ENCODE results near the gene SINHCAF. TPM values are rescaled to one million over a fixed set of nuclear protein-coding genes. Genes with fewer than 3 reads are reported as not detected.

The SINHCAF gene
- total and polyA plus RNA-seq, 2 of the 8 experiments (the other 6 are each of a cell fraction or from before 2014, with no cell fraction given) = 138 to 576 TPM

DNA sequence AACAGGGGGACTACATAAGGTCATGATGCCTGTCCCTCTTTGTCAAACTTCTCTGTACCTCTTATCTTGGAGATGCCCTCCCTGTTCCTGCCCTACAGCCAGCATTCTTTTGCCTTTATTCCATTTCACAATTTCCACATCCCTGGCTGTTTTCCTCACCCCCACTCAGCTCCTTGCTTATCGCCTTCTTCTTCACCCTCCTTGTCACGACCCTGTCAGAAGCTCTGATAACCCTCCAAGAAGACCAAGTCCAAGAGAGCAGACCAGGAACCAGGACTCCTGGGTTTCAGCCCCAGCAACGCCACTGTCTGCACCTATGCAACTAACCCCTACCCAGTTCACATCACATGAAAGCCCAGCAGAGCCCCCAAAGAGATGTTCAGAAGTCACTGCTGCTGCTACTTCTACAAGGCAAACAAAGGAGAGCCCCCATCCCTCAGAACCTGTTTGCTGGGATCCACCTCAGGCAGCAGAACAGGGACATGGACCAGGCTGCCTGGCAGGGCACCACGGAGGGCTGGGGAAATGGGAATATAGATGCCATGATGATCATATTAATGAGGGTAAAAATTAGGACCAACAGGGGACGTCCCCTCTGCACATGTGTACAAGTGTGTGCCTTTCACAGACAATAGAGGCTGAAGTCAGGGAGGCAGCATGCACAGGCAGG lies 92.8 kb downstream of the SINHCAF start (continued):
- TF ChIP-seq, protein P1, sequence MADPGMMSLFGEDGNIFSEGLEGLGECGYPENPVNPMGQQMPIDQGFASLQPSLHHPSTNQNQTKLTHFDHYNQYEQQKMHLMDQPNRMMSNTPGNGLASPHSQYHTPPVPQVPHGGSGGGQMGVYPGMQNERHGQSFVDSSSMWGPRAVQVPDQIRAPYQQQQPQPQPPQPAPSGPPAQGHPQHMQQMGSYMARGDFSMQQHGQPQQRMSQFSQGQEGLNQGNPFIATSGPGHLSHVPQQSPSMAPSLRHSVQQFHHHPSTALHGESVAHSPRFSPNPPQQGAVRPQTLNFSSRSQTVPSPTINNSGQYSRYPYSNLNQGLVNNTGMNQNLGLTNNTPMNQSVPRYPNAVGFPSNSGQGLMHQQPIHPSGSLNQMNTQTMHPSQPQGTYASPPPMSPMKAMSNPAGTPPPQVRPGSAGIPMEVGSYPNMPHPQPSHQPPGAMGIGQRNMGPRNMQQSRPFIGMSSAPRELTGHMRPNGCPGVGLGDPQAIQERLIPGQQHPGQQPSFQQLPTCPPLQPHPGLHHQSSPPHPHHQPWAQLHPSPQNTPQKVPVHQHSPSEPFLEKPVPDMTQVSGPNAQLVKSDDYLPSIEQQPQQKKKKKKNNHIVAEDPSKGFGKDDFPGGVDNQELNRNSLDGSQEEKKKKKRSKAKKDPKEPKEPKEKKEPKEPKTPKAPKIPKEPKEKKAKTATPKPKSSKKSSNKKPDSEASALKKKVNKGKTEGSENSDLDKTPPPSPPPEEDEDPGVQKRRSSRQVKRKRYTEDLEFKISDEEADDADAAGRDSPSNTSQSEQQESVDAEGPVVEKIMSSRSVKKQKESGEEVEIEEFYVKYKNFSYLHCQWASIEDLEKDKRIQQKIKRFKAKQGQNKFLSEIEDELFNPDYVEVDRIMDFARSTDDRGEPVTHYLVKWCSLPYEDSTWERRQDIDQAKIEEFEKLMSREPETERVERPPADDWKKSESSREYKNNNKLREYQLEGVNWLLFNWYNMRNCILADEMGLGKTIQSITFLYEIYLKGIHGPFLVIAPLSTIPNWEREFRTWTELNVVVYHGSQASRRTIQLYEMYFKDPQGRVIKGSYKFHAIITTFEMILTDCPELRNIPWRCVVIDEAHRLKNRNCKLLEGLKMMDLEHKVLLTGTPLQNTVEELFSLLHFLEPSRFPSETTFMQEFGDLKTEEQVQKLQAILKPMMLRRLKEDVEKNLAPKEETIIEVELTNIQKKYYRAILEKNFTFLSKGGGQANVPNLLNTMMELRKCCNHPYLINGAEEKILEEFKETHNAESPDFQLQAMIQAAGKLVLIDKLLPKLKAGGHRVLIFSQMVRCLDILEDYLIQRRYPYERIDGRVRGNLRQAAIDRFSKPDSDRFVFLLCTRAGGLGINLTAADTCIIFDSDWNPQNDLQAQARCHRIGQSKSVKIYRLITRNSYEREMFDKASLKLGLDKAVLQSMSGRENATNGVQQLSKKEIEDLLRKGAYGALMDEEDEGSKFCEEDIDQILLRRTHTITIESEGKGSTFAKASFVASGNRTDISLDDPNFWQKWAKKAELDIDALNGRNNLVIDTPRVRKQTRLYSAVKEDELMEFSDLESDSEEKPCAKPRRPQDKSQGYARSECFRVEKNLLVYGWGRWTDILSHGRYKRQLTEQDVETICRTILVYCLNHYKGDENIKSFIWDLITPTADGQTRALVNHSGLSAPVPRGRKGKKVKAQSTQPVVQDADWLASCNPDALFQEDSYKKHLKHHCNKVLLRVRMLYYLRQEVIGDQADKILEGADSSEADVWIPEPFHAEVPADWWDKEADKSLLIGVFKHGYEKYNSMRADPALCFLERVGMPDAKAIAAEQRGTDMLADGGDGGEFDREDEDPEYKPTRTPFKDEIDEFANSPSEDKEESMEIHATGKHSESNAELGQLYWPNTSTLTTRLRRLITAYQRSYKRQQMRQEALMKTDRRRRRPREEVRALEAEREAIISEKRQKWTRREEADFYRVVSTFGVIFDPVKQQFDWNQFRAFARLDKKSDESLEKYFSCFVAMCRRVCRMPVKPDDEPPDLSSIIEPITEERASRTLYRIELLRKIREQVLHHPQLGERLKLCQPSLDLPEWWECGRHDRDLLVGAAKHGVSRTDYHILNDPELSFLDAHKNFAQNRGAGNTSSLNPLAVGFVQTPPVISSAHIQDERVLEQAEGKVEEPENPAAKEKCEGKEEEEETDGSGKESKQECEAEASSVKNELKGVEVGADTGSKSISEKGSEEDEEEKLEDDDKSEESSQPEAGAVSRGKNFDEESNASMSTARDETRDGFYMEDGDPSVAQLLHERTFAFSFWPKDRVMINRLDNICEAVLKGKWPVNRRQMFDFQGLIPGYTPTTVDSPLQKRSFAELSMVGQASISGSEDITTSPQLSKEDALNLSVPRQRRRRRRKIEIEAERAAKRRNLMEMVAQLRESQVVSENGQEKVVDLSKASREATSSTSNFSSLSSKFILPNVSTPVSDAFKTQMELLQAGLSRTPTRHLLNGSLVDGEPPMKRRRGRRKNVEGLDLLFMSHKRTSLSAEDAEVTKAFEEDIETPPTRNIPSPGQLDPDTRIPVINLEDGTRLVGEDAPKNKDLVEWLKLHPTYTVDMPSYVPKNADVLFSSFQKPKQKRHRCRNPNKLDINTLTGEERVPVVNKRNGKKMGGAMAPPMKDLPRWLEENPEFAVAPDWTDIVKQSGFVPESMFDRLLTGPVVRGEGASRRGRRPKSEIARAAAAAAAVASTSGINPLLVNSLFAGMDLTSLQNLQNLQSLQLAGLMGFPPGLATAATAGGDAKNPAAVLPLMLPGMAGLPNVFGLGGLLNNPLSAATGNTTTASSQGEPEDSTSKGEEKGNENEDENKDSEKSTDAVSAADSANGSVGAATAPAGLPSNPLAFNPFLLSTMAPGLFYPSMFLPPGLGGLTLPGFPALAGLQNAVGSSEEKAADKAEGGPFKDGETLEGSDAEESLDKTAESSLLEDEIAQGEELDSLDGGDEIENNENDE (IDR thresholded peaks at IDR 0.05; ENCODE audit: insufficient replicate concordance, low read length) = no peak
- TF ChIP-seq RBBP5 (IDR thresholded peaks at IDR 0.05; ENCODE audit: borderline replicate concordance, low read depth, low read length) (no peak), USF2 (IDR thresholded peaks at IDR 0.05; ENCODE audit: low read length) (no peak)
